GM12801 (cell line): ENCODE results near the gene FAM227B.

Experiments
- CTCF ChIP-seq: IDR thresholded peaks from one replicate; pipeline ENCODE4 v1.5.1; 2011; ENCODE audit warnings: control low read depth; ENCODE audit not compliant: insufficient read length; ENCODE audit errors: extremely low read depth

FAM227B gene

GRCh38 chr15:49646891-49647290 is 26.3 kb upstream of the FAM227B start:
- no peak for TF ChIP-seq CTCF

GRCh38 chr15:49645941-49646340 is 25.3 kb upstream of the FAM227B start:
- TF ChIP-seq CTCF, result no peak

- TF ChIP-seq CTCF, result no peak
These were observed 24.7 kb upstream of the FAM227B start for GRCh38 chr15:49645277-49645676.

GRCh38 chr15:49644364-49644794 is 23.8 kb upstream of the FAM227B start:
- TF ChIP-seq CTCF, result no peak

- no peak for TF ChIP-seq CTCF
These were observed 17.2 kb upstream of the FAM227B start for GRCh38 chr15:49637857-49638256.

GRCh38 chr15:49628379-49628778 is 7.8 kb upstream of the FAM227B start:
- no peak for TF ChIP-seq CTCF

- TF ChIP-seq CTCF, result no peak
These were observed 6.8 kb upstream of the FAM227B start for GRCh38 chr15:49627407-49627877.

- TF ChIP-seq CTCF, result no peak
These were observed 4.9 kb upstream of the FAM227B start for GRCh38 chr15:49625460-49626036.
